GM12865 (cell line): ENCODE data around the gene PEAK3.
A peak's percentile ranks its signal among the peaks of the same experiment; 100 is the strongest.

Experiments
- DNase-seq: peaks from one replicate; pipeline ENCODE4 v3.0.0; 2010; ENCODE audit warnings: low read depth
- H3K4me3 ChIP-seq: 2 replicates; pipeline ENCODE4 v1.5.1; 2011; ENCODE audit warnings: mild to moderate bottlenecking, low read depth, low read length, control low read depth
- CTCF ChIP-seq: IDR thresholded peaks from 2 replicates; pipeline ENCODE4 v1.5.1; 2011; ENCODE audit warnings: low read length, control low read depth, low read depth, inconsistent platforms; ENCODE audit not compliant: insufficient read depth; ENCODE audit errors: missing control alignments

Gene PEAK3

GRCh38 chr19:2274185-2274711 lies 7.7 kb downstream of the PEAK3 start:
- no peak for TF ChIP-seq CTCF
- no peak for DNase-seq
- H3K4me3 ChIP-seq, result no peak overlapping the region; the same call in 1 of the 2 replicates

GRCh38 chr19:2273356-2274184 lies 8.4 kb downstream of the PEAK3 start:
- H3K4me3 ChIP-seq, result peak overlapping the region; percentile 90
- DNase-seq, result peak; percentile 97
- peak; percentile 90 for TF ChIP-seq CTCF

GRCh38 chr19:2271234-2272103 lies 10.5 kb downstream of the PEAK3 start:
- peak overlapping the region; percentile 90 for H3K4me3 ChIP-seq
- no peak for DNase-seq
- no peak for TF ChIP-seq CTCF

- H3K4me3 ChIP-seq, result peak overlapping the region; percentile 90
- no peak for TF ChIP-seq CTCF
- peak; percentile 76 for DNase-seq
Observed at GRCh38 chr19:2270423-2271233, 11.3 kb downstream of the PEAK3 start.

- no peak for TF ChIP-seq CTCF
- no peak for DNase-seq
- H3K4me3 ChIP-seq, result peak overlapping the region; percentile 90
Observed at GRCh38 chr19:2270157-2270422, 11.9 kb downstream of the PEAK3 start.

- H3K4me3 ChIP-seq, result peak overlapping the region; percentile 90
- no peak for TF ChIP-seq CTCF
- DNase-seq, result peak; percentile 98
Observed at GRCh38 chr19:2269244-2270156, 12.5 kb downstream of the PEAK3 start.
